GM19240 (cell line): ENCODE data around the gene TRIM28.
"Not testable (repeated sequence)": the region's sequence is repeated elsewhere in the genome, so short reads cannot be mapped to it uniquely, and the experiment has no call there.

Source experiments
- DNase-seq: peaks from one replicate; pipeline ENCODE4 v3.0.0; 2011; ENCODE audit warnings: low spot score; ENCODE audit not compliant: insufficient read length

Gene TRIM28

GRCh38 chr19:58519087-58519354 lies 24.8 kb upstream of the TRIM28 start:
- DNase-seq, result peak; percentile 35

GRCh38 chr19:58519355-58520256 lies 24.3 kb upstream of the TRIM28 start, which contains the start of gene ZBTB45:
TSS of gene ZBTB45 (minus strand) at chr19:58519810. CDS start at chr19:58517673, 2,137 bp downstream.
- DNase-seq, result peak; percentile 75

- DNase-seq, result no peak
Measured at GRCh38 chr19:58520257-58520599, 23.6 kb upstream of the TRIM28 start.

- no peak for DNase-seq
Measured at GRCh38 chr19:58521651-58522050, 22.2 kb upstream of the TRIM28 start.

GRCh38 chr19:58522709-58523108 lies 21.2 kb upstream of the TRIM28 start:
- DNase-seq, result no peak

- DNase-seq, result no peak
Measured at GRCh38 chr19:58529405-58529804, 14.5 kb upstream of the TRIM28 start.

- no peak for DNase-seq
Measured at GRCh38 chr19:58531034-58531840, 12.6 kb upstream of the TRIM28 start.

GRCh38 chr19:58535857-58536256 lies 8.0 kb upstream of the TRIM28 start:
- no peak for DNase-seq

GRCh38 chr19:58536852-58537798 lies 6.7 kb upstream of the TRIM28 start:
- DNase-seq, result no peak

GRCh38 chr19:58538257-58539168 lies 5.4 kb upstream of the TRIM28 start:
- DNase-seq, result no peak

GRCh38 chr19:58539169-58539559 lies 4.7 kb upstream of the TRIM28 start:
- not testable (repeated sequence) for DNase-seq

- DNase-seq, result not testable (repeated sequence)
Measured at GRCh38 chr19:58542641-58543372, 1.1 kb upstream of the TRIM28 start.

GRCh38 chr19:58544591-58545285 lies 874 bp downstream of the TRIM28 start:
- DNase-seq, result peak; percentile 69

GRCh38 chr19:58545286-58546018 lies 1.6 kb downstream of the TRIM28 start:
- no peak for DNase-seq

GRCh38 chr19:58546019-58546530 lies 2.2 kb downstream of the TRIM28 start:
- DNase-seq, result no peak

GRCh38 chr19:58547323-58548312 lies 3.8 kb downstream of the TRIM28 start:
- DNase-seq, result no peak
